Measurements from ENCODE around the gene PLB1. TPM values are rescaled to one million over a fixed set of nuclear protein-coding genes. Genes with fewer than 3 reads are reported as not detected.
A peak's percentile ranks its signal among the peaks of the same experiment; 100 is the strongest.

The PLB1 gene
- total RNA-seq, 2 donors from 2014 or later: 2.1 to 3.0 TPM

DNA sequence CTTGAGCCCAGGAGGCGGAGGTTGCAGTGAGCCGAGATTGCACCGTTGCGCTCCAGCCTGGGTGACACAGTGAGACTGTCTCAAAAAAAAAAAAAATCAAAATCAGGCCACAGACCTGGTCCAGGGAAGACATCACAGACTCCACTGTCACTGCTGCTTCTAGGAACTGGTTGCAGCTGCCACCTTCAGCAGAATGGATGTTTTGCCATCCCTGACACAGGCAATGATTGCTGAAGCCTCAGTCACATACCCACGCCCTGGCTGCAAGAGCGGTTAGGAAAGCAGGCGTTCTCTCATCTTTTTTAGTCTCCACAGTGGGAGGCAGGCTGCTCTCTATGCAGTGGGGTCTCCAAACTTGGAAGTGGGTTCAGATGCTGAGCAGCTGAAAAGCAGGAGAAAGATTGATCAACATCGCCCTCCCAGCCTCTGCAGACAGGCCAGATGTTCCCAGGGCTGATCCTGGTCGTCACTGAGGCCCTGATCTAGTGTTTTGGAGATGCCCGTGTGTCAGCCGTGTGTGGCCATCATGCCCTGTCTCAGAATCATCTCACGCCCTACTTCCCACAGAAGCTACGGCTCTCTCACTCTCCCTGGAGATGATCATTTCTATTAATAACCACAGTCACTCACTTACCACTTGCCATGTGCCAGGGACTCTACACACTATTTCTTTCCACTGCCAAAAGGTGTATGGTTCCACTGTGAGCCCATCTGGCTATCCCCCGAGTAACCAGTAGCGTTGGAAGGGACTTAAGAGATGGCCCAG is 91.8 kb downstream of the PLB1 start:
- H3K27ac ChIP-seq: peak overlapping the region; percentile 62 to 83
- TF ChIP-seq, protein P1, sequence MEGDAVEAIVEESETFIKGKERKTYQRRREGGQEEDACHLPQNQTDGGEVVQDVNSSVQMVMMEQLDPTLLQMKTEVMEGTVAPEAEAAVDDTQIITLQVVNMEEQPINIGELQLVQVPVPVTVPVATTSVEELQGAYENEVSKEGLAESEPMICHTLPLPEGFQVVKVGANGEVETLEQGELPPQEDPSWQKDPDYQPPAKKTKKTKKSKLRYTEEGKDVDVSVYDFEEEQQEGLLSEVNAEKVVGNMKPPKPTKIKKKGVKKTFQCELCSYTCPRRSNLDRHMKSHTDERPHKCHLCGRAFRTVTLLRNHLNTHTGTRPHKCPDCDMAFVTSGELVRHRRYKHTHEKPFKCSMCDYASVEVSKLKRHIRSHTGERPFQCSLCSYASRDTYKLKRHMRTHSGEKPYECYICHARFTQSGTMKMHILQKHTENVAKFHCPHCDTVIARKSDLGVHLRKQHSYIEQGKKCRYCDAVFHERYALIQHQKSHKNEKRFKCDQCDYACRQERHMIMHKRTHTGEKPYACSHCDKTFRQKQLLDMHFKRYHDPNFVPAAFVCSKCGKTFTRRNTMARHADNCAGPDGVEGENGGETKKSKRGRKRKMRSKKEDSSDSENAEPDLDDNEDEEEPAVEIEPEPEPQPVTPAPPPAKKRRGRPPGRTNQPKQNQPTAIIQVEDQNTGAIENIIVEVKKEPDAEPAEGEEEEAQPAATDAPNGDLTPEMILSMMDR (IDR thresholded peaks at IDR 0.05): no peak
- H3K27me3 ChIP-seq: no peaks in the 10 kb centered on the region
- no peaks in the 10 kb centered on the region for H3K9me3 ChIP-seq
- peaks cover 0 to 27% of the 10 kb centered on the region in 2 donors for H3K4me1 ChIP-seq
- no peak for DNase-seq (ENCODE audit: low spot score)
- H3K36me3 ChIP-seq: no peaks in the 10 kb centered on the region
- H3K4me3 ChIP-seq: no peak overlapping the region

DNA sequence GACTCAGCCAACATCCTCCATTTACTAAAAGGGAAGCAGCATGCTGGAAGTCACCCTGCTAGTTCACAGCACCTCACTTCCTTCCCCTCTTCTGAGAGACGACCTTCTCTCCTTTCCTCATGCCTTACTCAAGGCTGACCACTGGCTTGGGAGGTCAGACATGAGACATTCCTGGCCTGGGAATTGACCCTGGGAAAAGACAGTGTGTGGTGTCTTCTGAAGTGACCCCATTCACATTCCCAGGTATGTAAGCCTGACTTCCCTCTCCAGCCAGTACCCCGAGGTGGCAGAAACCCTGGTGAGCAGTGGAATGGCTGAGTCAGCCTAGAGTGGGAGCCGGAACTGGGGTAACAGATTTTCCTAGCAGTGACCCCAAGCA is 92.4 kb downstream of the PLB1 start:
- Histone ChIP-seq H3K27ac (peak overlapping the region; percentile 62 to 83), H3K9me3 (no peaks in the 10 kb centered on the region), H3K36me3 (no peaks in the 10 kb centered on the region), H3K27me3 (no peaks in the 10 kb centered on the region), H3K4me1 (peaks cover 0 to 27% of the 10 kb centered on the region in 2 donors), H3K4me3 (no peak overlapping the region)
- TF ChIP-seq, protein P1 (IDR thresholded peaks at IDR 0.05): no peak
- DNase-seq (ENCODE audit: low spot score): no peak

DNA sequence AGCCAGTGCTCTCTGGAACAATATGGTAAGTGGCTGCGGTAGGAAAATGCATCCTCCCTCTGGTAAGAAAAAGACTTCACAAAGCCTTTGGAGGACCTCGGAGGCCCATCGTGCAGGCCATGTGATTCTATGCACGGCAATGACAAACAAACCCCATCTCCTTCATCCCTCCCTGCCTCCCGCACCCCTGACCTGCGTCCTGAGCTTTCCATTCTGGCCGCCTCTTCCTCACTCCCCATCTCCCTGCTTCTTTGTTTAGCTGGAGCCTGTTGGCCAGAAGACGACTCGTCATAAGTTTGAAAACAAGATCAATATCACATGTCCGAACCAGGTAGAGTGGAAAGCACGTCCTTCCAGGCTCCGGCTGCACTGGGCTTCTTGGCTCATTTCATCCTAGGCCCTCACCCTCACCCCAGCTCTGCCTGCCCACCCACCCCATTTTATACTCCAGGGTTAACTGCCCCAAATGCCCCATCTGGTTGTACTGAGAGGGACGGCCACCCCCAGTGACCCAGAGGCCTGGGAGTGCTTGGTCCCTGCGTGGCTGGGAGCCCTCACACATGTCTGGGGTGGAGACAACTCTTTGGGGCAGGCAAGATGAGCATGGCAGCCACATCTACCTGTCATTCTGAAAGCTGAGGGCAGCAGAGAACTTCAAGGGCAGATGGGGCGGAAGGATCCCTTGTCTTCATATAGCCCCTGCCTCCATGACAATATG is 94.0 kb downstream of the PLB1 start:
- TF ChIP-seq, protein P1 (IDR thresholded peaks at IDR 0.05): no peak
- Histone ChIP-seq H3K27me3 (no peaks in the 10 kb centered on the region), H3K4me1 (peaks cover 0 to 22% of the 10 kb centered on the region in 2 donors), H3K9me3 (no peaks in the 10 kb centered on the region), H3K36me3 (no peaks in the 10 kb centered on the region), H3K4me3 (no peak overlapping the region), H3K27ac (no peak overlapping the region)
- DNase-seq (ENCODE audit: low spot score): no peak

DNA sequence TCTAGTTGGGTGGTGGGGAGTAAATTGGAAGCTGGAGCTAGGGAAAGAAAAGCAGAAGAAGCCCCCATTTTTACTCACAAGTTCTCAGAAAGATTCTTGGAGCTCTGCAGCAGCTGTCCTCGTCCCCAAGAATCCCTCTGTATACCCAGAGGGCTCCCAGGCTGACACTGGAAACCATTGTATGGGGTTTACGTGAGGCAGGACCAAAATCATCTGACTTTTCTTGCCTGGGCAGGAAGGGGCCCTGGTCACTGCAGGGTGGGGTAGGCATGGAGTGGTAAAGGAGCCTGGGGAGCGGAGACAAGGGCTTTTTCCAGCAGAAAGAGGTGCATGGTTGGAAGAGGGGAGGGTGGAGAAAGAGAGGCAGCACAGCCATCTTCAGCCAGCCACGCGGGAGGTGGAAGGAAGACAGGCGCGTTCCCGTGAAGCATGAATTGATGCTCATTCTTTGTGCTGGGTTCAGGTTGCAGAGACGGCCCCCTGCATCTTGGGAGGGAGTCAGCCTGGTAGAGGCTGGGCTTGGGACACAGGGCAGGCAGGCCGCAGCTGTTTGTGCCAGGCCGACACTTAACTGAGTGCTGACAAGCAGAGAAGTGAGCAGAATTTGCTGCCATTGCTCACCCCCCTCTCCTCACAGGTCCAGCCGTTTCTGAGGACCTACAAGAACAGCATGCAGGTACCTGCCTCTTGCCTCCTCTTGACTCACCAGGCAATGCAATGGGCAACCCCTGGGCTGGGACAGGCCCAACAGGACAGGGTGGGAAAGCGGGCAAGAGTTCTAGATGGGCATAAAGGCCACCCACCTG is 94.8 kb downstream of the PLB1 start:
- H3K4me3 ChIP-seq: no peak overlapping the region
- H3K27ac ChIP-seq: peak overlapping the region in 1 of 2 donors; percentile 10
- H3K27me3 ChIP-seq: no peaks in the 10 kb centered on the region
- TF ChIP-seq, protein P1 (IDR thresholded peaks at IDR 0.05): no peak
- H3K36me3 ChIP-seq: no peaks in the 10 kb centered on the region
- no peaks in the 10 kb centered on the region for H3K9me3 ChIP-seq
- DNase-seq (ENCODE audit: low spot score): no peak
- peaks cover 0 to 24% of the 10 kb centered on the region in 2 donors for H3K4me1 ChIP-seq

DNA sequence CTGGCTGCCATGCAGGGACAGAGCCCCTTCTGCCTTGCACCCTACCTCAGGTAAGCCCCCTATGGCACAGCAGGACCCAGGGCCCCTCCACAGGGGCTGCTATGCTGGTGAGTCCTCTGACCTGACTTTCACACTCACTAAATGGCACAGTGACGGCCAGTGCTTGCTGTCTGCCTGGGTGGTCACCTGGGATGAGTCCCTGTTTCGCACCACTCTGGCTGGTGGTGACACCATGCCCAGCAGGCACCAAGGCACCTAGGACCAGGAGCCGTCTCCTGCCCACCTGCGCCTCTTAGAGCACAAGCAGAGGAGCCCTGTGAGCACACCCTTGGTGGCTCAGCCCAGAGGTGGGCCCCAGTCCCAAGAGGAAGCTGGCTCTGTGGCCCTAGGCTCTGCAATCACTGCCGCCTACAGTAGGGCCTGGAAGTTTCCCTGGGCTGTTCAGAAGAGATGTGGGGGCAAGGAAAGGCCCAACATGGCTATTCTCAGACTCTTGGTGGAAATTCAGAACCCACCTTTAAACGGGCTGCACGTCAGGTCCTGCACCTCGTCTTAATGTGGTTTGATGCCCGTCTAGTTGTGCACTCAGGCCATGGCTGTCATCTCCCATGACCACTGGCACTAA is 96.0 kb downstream of the PLB1 start:
- DNase-seq (ENCODE audit: low spot score): no peak
- Histone ChIP-seq H3K4me1 (peaks cover 0 to 27% of the 10 kb centered on the region in 2 donors), H3K27ac (no peak overlapping the region), H3K9me3 (no peaks in the 10 kb centered on the region), H3K27me3 (no peaks in the 10 kb centered on the region), H3K4me3 (no peak overlapping the region), H3K36me3 (no peaks in the 10 kb centered on the region)
- TF ChIP-seq, protein P1 (IDR thresholded peaks at IDR 0.05): no peak

Data from right atrium auricular region (tissue), 2 donors.